IPS-18c (cell line): ENCODE results near the gene COL2A1.
"Not testable (repeated sequence)": the region's sequence is repeated elsewhere in the genome, so short reads cannot be mapped to it uniquely, and the experiment has no call there.

Experiments
- H3K4me3 ChIP-seq: 2 replicates; pipeline ENCODE4 v1.7.0; 2013; ENCODE audit warnings: low read depth, mild to moderate bottlenecking, low read length, moderate library complexity; ENCODE audit not compliant: insufficient read depth
- H3K9me3 ChIP-seq: one replicate; pipeline ENCODE4 v1.6.1; 2013; ENCODE audit warnings: mild to moderate bottlenecking, low read length, moderate library complexity; ENCODE audit not compliant: control insufficient read depth, insufficient read depth

The COL2A1 gene

DNA sequence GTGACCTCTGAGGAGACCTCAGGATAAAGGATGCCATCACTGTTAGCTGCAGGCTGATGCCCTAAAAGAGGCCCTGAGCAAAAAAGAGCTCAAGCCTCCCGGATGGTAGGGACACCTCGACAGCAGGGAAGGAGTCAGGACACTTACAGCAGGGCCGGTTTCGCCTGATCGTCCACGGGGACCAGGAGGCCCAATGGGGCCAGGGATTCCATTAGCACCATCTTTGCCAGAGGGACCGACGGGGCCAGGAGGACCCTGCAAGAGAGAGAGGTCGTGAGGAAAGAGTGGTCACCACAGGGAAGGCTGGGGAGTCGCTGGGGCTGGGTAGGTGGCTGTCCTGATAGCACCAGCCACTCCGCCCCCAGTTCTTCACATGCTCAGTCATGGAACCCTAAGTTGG is 28.5 kb downstream of the COL2A1 start:
- H3K9me3 ChIP-seq: peaks cover 2% of the 10 kb centered on the region

DNA sequence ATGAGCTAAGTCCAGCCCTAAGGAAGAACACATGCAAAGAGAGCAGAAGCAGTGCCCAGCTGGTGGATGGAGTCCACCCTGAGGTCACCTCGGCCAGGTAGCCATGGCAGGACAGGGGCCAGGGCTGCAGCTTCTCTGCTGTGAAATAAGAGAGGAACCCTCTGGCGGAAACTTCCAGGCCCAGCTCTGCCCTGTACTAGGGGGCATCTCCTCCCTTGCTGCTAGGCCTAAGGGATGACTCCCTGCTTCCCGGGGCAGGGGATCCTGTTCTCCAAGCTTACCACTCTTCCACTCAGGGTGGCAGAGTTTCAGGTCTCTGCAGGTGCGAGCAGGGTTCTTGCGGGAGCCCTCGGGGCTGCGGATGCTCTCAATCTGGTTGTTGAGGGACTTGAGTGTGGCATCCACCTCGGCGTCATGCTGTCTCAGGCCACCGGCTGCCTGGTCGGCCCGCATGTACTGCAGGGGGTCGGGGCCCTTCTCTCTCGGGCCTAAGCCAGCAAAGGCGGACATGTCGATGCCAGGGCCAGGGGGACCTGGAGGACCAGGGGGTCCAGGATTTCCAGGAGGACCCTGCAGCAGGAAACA is 29.1 kb downstream of the COL2A1 start:
- peaks cover 2% of the 10 kb centered on the region for H3K9me3 ChIP-seq
- no peak overlapping the region for H3K4me3 ChIP-seq

More for the DNA sequence above, 28.5 kb downstream of the COL2A1 start:
- H3K4me3 ChIP-seq: no peak overlapping the region

DNA sequence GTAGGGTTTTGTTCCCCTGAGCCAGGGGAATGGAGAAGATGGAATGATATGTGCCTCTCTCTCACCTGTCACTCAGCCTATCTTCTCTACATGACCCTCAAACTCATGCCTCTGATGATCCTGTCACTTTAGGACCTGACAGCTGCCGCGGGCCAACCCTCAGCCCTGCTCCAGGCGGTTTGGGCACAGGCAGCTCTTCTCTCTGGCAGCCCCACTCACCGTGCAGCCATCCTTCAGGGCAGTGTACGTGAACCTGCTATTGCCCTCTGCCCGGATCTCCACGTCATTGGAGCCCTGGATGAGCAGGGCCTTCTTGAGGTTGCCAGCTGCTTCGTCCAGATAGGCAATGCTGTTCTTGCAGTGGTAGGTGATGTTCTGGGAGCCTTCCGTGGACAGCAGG is 30.4 kb downstream of the COL2A1 start:
- H3K9me3 ChIP-seq: peaks cover 2% of the 10 kb centered on the region
- no peak overlapping the region for H3K4me3 ChIP-seq

DNA sequence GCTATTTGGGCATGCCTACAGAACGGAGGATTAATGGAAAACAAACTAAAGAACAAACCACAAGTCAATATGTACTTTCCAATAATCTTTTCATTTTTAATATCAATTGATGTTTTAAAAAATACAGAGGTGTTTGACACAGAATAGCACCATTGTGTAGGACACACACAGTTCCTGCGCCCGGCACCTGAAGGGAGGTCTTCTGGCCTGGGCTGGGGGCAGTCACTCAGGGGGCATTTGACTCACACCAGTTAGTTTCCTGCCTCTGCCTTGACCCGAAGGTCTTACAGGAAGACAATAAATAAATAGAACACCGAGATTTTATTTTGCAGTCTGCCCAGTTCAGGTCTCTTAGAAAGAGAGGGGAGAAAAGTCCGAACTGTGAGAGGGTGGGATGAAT is 31.4 kb downstream of the COL2A1 start:
- no peaks in the 10 kb centered on the region for H3K9me3 ChIP-seq
- H3K4me3 ChIP-seq: no peak overlapping the region

DNA sequence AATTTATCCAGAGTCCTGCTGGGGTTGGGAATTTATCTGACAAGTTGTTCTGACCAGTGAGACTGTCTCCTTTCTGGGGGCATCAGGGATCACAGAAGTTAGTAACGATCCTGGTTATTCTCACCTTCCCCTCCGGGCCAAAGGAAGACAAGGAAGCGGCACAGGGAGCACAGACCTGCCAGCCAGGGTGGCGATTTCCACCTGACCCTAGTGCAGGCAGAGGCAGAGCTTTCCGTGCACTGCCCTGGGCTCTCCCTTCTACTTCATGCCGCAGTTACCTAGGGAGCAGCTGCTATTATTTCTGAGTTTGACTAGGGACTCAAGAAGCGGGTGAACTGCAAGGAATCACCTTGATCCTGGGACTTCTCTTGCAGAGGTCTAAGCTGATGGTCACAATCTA is 33.4 kb downstream of the COL2A1 start:
- Histone ChIP-seq H3K4me3 (no peak overlapping the region), H3K9me3 (no peaks in the 10 kb centered on the region)

DNA sequence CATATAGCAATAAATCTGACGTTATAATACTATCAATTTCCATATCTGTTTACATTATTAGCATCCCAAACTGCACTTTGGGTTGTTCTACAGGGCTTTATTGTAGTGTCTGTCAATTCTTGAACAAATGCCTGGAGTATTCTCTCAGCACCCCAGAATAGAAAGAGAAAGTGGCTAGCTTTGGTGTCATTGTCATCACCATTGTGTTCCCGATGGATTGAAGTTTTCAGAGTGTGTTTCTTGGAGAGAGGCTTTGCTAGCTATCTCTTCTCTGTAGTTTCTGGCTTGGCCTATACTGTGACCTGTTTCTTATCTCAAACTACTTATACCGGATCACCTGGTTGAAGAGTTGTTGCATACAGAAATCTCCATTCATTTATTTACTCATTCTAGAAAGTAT is 34.4 kb downstream of the COL2A1 start:
- no peak overlapping the region for H3K4me3 ChIP-seq
- H3K9me3 ChIP-seq: no peaks in the 10 kb centered on the region

DNA sequence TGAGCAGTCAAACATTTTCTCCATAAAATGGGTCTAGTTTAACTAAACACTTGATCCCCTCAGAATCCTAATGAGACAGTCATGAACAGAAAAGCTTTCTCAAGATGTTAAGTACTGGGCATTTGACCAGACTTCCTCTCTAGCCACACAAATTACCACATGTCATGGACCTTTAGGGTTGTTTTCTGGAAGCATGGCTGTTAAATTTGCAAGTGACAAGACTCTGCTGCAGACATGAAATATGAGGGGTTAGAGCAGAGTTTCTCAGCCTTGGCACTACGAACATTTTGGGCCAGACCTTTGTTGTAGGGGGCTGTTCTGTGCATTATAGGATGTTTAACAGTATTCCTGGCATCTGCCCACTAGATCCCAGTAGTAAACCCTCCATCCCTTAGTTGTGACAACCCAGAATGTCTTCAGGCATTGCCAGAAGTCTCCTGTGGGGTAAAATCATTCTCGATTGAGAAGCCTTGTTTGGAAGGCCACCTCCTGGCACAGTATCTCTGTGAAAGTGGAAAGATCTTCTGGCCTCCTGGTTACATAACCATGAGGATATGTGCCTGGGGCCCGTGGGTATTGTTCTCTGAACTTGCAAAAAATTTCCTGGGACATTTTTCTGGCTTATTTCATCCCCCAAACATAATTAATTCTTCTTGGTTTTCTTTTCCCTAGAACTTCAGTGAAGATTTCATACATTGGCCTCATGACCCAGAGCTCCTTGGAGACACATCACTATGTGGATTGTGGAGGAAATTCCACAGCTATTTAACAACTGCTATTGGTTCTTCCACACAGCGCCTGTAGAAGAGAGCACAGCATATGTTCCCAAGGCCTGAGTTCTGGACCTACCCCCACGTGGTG is 36.6 kb downstream of the COL2A1 start:
- no peaks in the 10 kb centered on the region for H3K9me3 ChIP-seq
- H3K4me3 ChIP-seq: no peak overlapping the region

DNA sequence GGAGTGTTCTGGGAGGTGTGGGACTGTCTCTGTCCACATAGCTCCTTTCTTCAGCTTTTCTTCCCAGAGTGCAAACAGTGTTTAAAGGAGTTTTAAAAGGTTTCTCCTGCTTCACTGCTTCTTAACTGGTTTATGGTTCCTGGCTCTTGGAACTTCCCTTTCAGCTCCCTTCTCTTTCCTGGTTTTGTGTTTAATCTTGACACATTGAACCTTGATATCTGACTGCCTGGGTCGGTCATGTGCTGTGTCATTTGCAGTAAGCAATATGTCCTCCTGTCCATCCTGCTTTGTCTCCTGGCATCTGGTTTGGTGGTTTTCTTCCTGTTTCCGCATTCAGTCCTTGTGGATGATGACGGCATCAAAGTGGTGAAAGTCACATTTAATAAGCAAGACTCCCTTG is 38.7 kb downstream of the COL2A1 start:
- peaks cover 2% of the 10 kb centered on the region for H3K9me3 ChIP-seq
- no peak overlapping the region for H3K4me3 ChIP-seq

DNA sequence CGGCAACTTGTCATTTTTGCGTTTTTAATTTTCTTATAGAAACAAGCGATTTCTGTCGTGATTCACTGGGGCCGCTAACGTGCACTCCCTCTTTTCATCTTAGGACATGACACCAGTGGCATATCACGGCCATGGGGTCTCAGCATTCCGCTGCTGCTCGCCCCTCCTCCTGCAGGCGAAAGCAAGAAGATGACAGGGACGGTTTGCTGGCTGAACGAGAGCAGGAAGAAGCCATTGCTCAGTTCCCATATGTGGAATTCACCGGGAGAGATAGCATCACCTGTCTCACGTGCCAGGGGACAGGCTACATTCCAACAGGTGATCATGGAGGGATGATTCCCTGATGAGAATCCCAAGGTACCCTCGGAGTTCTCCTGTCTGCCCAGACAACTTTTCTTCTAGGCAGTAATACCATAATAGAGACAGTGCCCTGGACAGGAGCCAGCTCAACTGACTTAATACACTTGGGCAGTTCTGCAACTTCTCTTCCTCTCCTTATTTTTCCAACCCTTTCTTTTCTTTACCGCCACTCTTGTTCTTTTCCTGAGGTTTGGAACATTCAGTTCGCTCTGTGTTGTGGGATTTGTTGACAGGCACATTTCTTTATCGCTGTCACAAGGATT is 40.1 kb downstream of the COL2A1 start:
- Histone ChIP-seq H3K4me3 (peak overlapping the region; percentile 56; the same call in 1 of the 2 replicates), H3K9me3 (peaks cover 2% of the 10 kb centered on the region)

DNA sequence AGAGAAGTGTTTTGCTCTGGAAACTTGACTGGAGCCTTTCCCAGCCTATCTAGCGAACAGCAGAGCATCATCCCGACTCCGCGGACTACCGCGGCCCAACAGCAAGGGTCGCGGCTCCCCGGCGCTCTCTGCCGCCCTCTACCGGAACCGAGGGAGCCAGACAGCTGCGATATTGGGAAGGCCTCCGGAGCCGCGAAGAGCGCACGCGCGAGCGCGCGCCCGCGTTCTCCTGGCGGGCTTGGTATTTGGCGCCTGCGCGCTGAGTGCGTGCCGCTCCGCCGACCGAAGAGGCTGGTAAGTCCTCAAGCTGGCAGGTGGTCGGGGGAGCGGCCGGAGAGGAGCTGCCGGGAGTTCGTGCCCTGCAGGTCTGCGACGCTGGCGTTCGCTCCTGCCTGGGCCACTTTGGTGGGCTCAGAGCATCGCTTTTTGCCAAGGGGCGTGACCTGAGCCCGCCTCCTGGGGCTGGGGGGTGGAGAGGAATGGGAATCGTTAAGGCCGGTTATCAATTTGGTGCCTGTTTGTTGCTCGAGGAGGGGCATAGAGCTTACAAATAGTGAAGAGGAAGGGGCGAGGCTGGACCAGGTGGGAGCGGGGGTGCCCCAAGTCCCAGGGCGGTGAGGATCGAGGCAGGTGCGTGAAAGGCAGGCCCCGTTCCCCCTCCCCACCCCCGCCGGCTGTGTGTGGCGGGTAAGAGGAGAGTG is 40.8 kb downstream of the COL2A1 start, which contains the start of gene TMEM106C:
Gene TMEM106C (plus strand): TSS at position 257 of the 701 bp plus-strand sequence. CDS start 641 bp downstream, outside the sequence.
- H3K9me3 ChIP-seq: peaks cover 7% of the 10 kb centered on the region
- peak within 1 kb of the TSS; percentile 56 for H3K4me3 ChIP-seq

DNA sequence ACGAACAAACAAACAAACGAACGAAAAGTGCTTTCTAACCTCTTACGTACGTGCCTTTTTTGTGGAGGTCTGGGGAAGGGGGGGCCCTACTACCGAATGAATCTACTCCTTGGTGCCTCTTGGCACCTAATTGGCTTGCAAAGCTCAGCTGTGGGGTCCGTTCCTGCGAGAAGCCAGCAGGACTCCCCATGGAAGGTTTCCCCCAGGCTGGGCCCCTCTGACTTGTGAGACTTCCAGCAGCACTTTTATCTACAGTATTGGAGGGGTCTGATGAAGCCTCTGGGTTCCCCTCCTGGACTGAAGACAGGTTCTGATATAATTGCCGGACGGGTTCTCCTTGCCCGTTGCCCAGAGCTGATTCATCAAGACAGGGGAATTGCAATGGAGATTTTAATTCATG is 42.1 kb downstream of the COL2A1 start:
- Histone ChIP-seq H3K4me3 (no peak overlapping the region), H3K9me3 (peaks cover 11% of the 10 kb centered on the region)

DNA sequence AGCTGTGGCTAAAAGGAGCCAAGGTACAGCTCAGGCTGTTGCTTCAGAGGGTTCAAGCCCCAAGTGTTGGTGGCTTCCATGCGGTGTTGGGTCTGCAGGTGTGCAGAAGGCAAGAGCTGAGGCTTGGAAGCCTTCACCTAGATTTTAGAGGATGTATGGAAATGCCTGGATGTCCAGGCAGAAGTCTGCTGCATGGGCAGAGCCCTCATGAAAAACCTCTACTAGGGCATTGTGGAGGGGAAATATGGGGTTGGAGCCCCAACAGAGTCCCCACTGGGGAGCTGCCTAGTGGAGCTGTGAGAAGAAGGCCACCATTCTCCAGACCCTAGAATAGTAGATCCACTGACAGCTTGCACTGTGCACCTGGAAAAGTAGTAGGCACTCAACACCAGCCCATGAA is 46.6 kb downstream of the COL2A1 start:
- not testable (repeated sequence) for H3K4me3 ChIP-seq
- peaks cover 11% of the 10 kb centered on the region for H3K9me3 ChIP-seq

DNA sequence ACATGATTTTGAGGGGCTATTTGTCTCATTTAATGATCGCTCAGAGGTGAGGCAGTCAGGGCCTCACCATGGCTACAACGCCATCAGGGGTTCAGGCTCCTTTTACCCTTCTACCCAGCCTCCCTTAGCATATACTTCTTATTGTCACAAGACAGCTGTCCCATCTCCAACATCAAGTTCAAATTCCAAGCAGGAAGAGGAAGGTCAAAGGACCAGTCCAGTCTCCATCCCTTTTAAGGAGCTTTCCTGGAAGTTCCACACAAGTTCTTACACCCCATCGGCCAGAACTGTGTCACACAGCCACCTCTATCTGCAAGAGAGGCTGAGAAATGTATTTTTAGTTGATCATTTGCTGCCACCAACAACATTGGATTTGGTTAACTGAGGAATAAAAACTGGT is 49.2 kb downstream of the COL2A1 start:
- Histone ChIP-seq H3K4me3 (no peak overlapping the region), H3K9me3 (peaks cover 9% of the 10 kb centered on the region)

DNA sequence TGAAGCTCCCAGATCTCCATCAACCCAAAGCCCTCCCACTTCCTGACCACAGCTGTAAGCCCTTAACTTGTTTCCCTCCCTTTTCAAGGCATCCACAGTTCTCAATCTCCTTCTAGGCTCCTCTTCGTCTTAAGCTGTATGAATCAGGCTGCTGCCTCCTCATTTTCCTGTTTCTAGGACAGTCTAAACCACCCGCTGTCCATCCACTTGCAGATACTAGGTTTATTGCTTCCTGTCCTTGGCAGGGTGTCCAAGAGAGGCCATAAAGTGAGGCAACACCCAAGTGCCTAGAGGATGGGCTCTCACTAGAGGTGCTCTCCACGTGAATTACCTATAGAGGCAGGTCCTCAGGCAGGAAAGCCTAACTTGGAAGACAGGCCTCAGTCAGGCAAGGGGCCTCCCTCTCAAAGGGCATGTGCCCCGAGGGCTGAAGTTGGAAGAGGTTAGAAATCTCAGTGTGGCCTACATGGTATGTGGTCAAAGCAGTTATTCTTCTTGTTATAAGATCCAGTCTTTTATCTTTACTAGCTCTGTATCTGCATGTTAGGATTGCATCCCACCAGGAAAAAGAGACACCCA is 49.7 kb downstream of the COL2A1 start:
- Histone ChIP-seq H3K4me3 (no peak overlapping the region), H3K9me3 (peaks cover 9% of the 10 kb centered on the region)

DNA sequence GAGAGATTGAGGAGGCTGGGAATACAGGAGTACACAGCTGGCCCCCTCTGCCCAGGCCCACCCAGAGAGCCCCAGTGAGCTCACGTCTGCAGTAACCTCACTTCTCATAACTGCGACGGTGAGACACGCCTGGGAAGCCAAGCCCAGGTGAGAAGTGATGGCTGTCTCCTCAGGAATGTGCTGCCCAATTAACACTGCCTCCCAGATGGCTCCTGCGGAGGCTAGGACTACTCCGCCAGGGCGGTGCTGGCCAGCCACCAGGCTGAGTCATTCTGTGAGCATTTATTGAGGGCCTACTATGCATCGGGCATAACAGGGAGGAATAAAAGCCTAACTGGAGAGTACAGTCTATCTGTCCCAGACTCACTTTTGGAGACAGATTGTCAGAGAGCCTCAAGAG is 50.2 kb downstream of the COL2A1 start:
- Histone ChIP-seq H3K4me3 (no peak overlapping the region), H3K9me3 (peaks cover 9% of the 10 kb centered on the region)

DNA sequence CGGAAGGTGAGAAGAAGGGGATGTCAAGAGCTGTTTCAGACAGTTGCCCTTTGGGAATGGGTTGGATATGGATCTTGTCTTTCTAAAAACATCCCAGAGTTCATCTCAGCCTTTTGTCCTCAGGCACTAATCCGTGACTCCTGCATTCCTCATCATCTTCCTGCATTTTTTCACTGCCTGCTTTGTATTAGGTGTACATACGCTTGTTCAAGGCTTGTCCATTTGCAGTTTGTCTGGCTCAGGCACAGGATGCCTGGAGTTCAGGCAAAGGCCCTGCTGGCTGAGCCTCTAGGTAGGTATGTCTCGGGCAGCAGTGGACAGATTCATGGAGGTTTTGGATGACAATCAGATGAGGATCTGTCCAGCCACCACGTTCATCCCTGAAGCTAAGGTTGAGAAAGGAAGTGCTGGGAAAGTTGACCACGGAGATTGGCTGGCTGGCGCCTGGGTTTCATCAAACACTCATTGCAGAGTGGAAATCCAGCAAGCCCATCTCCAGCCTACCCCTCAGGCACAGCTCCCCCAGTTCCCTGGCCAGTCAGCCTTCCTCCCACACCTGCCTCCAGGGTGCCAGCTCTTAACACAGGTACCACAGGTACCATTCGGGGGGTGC is 53.3 kb downstream of the COL2A1 start:
- no peaks in the 10 kb centered on the region for H3K9me3 ChIP-seq
- H3K4me3 ChIP-seq: no peak overlapping the region
